Measurements from ENCODE around the gene C19orf44. TPM values are rescaled to one million over a fixed set of nuclear protein-coding genes. Genes with fewer than 3 reads are reported as not detected.

C19orf44 gene
- total and polyA plus RNA-seq, 9 donors = 6.3 to 12.2 (median 9.4) TPM

DNA sequence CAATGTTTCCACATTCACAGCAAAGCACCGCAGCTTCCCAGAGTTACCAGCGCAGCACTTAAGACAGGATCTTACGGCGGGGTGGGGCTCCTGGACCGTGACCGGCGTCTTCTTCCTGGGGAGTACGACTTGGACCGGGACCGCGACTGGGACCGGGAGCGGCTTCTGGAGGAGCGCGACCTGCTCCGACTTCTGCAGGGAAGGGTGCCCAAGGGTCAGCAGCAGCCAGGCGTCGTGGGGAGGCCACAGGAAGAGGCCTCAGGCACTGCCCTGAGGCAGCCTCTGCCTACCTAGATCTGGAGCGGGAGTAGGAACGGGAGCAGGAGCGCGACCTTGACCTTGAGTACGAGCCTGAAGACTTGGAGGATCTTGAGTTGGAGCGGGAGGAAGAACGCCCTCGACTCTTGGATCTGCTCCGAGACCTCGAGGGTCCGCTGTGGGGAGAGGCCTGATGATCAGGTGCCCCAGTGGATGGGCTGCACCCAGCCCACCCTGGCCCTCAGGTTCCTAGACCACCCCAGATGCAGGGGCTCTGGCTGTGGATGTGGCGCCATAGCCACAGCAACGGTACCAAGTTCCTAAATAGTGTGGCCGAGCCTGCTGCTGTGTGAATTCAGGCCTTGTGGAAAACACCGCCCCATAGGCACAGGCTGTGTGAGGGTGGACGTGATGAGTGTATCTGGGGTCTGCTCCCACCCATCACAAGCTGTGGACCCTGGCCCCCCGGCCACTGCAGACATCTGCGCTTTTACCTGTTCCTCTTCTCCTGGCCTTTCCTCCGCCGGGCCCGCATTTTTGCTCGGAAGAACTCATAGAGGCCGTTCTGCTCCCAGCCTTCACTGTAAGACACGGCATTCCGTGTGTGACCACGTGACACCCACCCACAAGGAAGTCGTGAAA lies 24.1 kb downstream of the C19orf44 start:
- H3K36me3 ChIP-seq = no peaks in the 10 kb centered on the region
- no peak overlapping the region for H3K27ac ChIP-seq
- 64 to 80% (median 70%) methylated on average over 45 of the region's 45 CpGs for WGBS, 3 donors
- DNase-seq = peak in 1 of 5 donors; percentile 53
- no peak overlapping the region for H3K4me3 ChIP-seq
- H3K9me3 ChIP-seq = no peaks in the 10 kb centered on the region
- intact Hi-C loops (cut with DNase I) = no loop called here
- H3K27me3 ChIP-seq = no peaks in the 10 kb centered on the region
- no peak for TF ChIP-seq POLR2A (IDR thresholded peaks at IDR 0.05)
- TF ChIP-seq, protein P1, sequence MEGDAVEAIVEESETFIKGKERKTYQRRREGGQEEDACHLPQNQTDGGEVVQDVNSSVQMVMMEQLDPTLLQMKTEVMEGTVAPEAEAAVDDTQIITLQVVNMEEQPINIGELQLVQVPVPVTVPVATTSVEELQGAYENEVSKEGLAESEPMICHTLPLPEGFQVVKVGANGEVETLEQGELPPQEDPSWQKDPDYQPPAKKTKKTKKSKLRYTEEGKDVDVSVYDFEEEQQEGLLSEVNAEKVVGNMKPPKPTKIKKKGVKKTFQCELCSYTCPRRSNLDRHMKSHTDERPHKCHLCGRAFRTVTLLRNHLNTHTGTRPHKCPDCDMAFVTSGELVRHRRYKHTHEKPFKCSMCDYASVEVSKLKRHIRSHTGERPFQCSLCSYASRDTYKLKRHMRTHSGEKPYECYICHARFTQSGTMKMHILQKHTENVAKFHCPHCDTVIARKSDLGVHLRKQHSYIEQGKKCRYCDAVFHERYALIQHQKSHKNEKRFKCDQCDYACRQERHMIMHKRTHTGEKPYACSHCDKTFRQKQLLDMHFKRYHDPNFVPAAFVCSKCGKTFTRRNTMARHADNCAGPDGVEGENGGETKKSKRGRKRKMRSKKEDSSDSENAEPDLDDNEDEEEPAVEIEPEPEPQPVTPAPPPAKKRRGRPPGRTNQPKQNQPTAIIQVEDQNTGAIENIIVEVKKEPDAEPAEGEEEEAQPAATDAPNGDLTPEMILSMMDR (IDR thresholded peaks at IDR 0.05) = no peak
- TF ChIP-seq EP300 (IDR thresholded peaks at IDR 0.05) = no peak
- H3K4me1 ChIP-seq (ENCODE audit: insufficient read depth) = no peaks in the 10 kb centered on the region

DNA sequence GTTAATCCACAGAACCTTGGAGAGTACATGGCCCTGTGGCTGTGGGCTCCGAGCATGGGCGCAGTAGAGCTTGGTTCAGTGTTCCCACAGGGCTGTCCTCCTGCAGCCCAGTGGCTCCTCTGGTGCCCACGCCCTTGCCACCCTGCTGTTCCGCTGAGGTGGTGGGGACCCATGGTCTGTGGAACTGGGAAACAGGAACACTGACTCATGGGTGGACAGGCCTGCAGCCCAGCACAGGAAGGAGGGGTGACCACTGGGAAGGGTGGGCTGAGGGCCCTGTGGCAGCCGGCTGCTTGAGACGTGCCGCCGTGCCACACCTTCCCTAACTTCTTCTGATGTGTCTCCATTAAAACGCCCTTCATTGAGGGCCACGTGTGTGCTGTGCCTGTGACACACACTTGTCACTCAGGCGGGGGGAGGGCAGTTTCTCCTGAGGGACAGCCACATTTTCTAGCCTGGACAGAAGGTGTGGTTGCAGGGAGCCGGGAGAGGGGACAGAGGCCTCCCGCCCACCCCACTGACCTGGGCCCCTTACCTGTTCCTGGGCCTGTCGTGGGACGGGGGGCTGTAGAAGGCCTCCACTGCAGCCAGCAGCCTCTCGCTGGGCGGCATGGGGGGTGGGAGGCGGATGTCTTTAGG lies 24.9 kb downstream of the C19orf44 start:
- H3K27ac ChIP-seq = no peak overlapping the region
- no peaks in the 10 kb centered on the region for H3K9me3 ChIP-seq
- no peak overlapping the region for H3K4me3 ChIP-seq
- no peaks in the 10 kb centered on the region for H3K4me1 ChIP-seq (ENCODE audit: insufficient read depth)
- DNase-seq = no peak
- TF ChIP-seq EP300 (IDR thresholded peaks at IDR 0.05) (no peak), POLR2A (IDR thresholded peaks at IDR 0.05) (no peak)
- TF ChIP-seq, protein P1 (IDR thresholded peaks at IDR 0.05) = no peak
- WGBS, 3 donors = 86 to 90% (median 87%) methylated on average over 17 to 18 of the region's 18 CpGs
- H3K27me3 ChIP-seq = no peaks in the 10 kb centered on the region
- intact Hi-C loops (cut with DNase I) = no loop called here
- no peaks in the 10 kb centered on the region for H3K36me3 ChIP-seq

DNA sequence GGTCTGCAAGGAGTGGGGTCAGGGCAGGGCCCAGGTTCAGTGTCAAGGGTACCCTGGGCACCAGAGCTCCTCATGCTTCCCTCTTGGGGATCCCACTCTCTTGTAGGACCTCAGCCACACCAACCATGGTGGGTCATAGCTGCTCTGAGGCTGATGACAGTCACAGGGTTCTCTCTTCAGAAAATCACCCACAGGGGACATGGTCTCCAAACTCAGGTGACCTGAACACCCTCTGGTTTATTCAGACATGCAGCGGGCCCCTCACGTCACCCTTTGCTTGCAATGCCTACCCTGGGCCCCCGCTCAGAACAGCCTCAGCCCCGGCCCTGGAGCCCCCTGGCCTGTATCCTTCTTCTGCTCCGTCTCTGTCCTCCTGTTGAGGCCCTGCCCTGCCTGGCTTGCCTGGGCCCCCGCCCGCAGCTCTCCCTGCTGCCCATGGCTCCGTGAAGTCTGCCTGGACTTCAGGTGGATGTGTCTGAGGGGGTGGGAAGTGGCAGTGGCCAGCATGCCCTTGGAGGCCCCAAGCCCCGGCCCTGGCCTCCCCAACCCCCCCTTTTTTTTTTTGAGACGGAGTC lies 25.6 kb downstream of the C19orf44 start:
- Histone ChIP-seq H3K27ac (no peak overlapping the region), H3K36me3 (no peaks in the 10 kb centered on the region), H3K4me1 (ENCODE audit: insufficient read depth) (no peaks in the 10 kb centered on the region), H3K4me3 (no peak overlapping the region), H3K9me3 (no peaks in the 10 kb centered on the region), H3K27me3 (no peaks in the 10 kb centered on the region)
- intact Hi-C loops (cut with DNase I) = no loop called here
- DNase-seq = no peak
- WGBS, 3 donors = 93 to 95% (median 95%) methylated on average over 10 of the region's 10 CpGs
- no peak for TF ChIP-seq EP300 (IDR thresholded peaks at IDR 0.05)
- TF ChIP-seq, protein P1 (IDR thresholded peaks at IDR 0.05) = no peak
- no peak for TF ChIP-seq POLR2A (IDR thresholded peaks at IDR 0.05)

DNA sequence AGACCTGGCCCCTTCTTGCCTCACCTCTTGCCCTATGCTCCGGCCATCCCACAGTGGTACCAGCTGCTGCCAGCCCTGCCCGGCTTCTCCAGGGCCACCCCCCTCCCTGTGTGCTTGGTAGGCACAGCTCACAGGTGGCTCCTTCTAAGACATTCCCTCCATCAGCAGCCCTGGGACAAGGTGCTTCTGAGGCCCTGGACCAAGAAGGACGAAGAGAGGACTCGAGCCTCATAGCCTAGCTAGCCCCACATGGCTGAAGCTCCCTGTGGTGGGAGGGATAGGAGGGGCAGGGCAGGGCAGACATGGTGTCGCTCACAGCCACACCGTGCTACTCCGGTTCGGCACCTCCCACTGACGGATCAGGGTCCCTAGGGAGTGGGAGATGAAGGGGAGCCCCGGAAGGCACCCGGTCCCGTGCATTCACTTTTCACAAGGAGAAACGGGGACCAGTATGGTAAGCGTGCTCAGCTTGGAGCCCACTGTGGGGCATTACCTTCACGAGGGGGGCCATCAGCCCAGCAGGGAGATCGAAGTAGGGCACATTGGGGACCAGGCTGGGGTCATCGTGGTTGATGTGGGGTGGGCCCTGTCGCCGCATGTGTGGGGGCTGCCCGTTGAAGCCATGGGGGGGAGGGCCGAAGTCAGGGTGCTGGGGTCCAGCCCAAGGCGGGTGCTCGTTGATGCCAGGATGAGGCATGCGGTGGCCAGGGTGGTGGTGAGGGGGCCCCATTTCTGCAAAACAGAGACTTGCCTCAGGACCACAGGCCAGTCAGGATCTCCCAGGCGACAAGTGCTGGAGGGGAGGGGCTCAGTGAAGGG lies 26.6 kb downstream of the C19orf44 start:
- H3K4me3 ChIP-seq = no peak overlapping the region
- H3K4me1 ChIP-seq (ENCODE audit: insufficient read depth) = no peaks in the 10 kb centered on the region
- DNase-seq = no peak
- no peaks in the 10 kb centered on the region for H3K9me3 ChIP-seq
- WGBS, 3 donors = 88 to 91% (median 89%) methylated on average over 25 of the region's 25 CpGs
- H3K36me3 ChIP-seq = no peaks in the 10 kb centered on the region
- intact Hi-C loops (cut with DNase I) = no loop called here
- no peaks in the 10 kb centered on the region for H3K27me3 ChIP-seq
- TF ChIP-seq EP300 (IDR thresholded peaks at IDR 0.05) (no peak), POLR2A (IDR thresholded peaks at IDR 0.05) (no peak)
- TF ChIP-seq, protein P1 (IDR thresholded peaks at IDR 0.05) = no peak
- H3K27ac ChIP-seq = no peak overlapping the region

All from ovary (tissue), 9 donors.